ENCODE results near the gene TRIM67.
"Not testable (repeated sequence)": the region's sequence is repeated elsewhere in the genome, so short reads cannot be mapped to it uniquely, and the experiment has no call there.

Gene TRIM67

GRCh38 chr1:231158141-231158540 is 3.7 kb upstream of the TRIM67 start:
- DNase-seq (ENCODE audit: low read depth, low spot score): not testable (repeated sequence)

GRCh38 chr1:231159202-231159962 is 2.5 kb upstream of the TRIM67 start:
- DNase-seq (ENCODE audit: low read depth, low spot score): no peak

- DNase-seq (ENCODE audit: low read depth, low spot score): no peak
Observed at GRCh38 chr1:231159963-231160761, 1.7 kb upstream of the TRIM67 start.

DNA sequence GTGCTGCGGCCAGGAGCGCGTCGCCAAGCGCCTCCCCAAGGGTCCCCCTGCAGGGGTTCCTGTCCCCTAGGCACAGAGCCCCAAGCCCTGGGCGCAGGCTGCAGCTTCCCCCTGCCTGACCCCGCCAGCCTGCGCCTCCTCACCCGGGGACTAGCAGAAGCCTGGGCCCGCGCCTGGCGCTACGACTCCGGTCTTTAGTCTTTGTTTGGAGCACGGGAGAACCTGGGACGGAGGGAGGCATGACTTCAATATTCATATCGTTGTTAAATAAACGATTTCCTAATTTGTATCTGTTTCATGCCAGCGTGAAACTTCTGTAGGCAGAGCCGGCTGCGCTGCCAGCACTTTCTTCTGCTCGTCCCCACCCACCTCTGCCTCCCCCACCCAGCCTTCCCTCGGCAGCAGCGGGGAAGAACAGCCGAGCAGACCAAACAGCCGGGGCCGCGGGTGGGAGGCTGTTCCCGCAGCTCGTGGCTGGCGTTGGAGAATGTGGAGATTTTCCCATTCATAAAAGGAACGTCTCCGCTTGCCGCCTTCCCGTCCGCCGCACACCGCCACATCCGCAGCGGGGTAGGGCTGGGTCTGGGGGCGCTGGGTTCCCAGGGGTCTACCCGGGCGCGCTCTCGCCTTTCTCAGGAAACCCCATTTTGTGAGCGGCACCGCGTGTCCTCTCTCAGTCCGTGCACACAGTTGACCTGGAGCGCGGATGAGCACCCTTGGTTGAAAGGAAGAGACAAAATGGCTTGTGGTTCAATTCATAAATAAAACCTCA is 777 bp upstream of the TRIM67 start:
- DNase-seq (ENCODE audit: low read depth, low spot score): no peak

GRCh38 chr1:231162297-231162969 is 575 bp downstream of the TRIM67 start:
- no peak for DNase-seq (ENCODE audit: low read depth, low spot score)

- no peak for DNase-seq (ENCODE audit: low read depth, low spot score)
Observed at GRCh38 chr1:231162970-231163829, 1.3 kb downstream of the TRIM67 start.

DNA sequence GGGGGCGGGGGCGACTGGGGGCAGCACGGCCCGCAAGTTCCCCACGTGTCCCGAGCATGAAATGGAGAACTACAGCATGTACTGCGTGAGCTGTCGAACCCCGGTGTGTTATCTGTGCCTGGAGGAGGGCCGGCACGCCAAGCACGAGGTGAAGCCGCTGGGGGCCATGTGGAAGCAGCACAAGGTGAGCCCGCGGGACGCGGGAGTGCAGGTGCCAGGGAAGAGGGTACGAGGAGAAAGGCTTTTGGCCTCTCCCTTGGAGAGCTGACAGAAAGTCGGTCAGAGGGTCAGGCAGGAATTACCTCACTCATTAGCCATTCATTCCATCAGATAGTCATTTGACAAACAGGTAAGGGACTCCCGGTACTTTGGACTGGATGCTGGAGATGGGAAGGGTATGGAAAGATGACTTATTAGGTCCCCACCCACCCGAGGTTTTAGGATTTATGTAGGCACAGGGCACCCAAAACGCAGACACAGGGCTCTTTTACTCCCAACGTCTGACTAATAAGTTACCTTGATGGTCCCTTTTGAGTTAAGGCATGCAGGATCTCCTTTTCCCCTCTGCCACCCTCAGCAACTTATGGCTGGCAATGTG is 2.1 kb downstream of the TRIM67 start:
- DNase-seq (ENCODE audit: low read depth, low spot score): no peak

DNA sequence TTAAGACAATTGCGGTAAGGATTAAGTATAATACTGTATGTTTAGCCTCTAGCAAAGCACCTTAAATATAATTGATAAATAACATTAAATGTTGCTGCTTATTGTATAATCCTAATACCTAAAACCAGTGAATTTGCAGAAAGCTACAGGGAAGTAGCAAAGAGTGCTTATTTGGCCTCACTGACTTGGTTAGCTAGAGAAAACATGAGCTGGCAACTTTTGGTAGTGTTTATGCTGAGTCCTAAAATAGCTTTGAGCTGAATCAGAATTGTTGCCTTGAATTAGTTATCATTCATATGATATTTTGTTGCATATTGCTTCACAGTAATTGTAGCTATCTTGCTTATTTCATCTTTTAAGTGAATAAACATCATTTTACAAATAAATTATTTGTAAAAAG is 3.5 kb downstream of the TRIM67 start:
- no peak for DNase-seq (ENCODE audit: low read depth, low spot score)

DNA sequence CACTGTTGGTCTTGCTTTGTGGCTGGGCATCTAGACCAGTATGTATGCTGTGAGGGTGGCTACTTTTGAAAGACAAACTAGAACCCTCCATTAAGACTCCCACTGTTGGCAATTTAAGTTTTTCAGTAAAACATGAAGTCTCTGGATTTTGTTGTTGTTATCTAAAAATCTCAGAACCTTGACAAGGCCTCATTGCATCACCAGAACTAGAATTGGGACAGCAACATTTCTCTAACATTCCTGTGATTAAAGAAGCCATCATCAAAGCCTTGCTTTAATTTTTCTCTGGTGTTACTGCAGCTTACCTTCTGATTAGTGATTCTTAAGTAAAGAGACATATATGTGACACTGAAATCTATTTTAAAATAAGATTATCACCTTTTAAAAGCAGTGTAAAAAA is 4.5 kb downstream of the TRIM67 start:
- no peak for DNase-seq (ENCODE audit: low read depth, low spot score)

DNA sequence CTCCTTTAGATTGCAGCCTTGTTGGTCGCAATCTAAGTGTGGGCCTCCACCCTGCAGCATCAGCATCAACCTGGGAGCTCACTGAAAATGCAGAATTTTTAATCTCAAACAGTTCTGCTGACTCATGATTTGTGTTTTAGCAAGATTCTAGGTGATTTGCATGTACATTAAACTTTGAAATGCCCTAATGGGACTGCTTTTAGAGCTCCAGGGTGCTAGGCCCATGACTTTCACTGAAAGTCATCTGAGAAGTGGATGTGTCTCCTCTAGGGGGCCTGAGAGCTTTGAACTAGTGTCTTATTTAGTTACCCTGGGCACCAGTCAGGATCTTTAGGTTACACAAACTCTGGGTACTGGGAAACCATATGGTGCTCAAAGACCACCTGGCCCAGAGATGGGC is 9.0 kb downstream of the TRIM67 start:
- DNase-seq (ENCODE audit: low read depth, low spot score): no peak

GRCh38 chr1:231171623-231172197 is 9.9 kb downstream of the TRIM67 start:
- DNase-seq (ENCODE audit: low read depth, low spot score): no peak

DNA sequence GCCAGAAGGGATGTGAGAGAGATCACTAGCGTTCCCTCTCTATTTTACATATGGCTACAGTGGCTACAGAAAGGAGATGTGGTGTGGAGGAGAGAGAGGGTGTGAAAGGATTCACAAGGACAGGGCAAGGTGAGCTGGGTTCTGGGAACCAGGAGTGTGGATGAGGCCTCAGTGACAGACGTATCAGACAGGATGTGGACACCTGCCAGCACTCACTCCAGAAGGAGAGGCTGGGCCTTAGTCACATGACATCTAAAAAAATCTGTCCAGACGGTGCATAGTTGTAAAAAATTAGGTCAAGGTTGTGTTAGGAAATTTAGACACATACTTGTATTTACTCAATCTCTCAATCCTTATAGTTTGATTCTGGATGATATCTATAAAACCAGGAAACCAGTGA is 10.6 kb downstream of the TRIM67 start:
- DNase-seq (ENCODE audit: low read depth, low spot score): no peak

DNA sequence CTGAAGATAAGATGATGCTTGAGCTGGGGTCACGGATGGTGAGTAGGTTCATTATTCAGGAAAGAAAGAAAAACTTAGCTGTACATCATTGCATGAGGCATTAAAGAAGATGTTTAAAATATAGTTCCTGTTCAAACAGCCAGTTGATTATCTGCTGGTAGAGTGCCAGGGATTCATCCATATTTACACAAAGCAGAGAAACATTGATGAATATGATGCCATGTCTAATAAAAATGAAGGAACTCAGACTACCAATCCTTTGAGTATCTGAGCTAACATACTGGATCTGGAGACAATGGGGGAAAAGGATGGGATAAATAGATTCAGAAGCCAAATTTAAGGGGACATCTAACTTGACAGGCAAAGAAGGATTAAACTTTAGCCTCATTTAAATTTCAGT is 14.6 kb downstream of the TRIM67 start:
- no peak for DNase-seq (ENCODE audit: low read depth, low spot score)

DNA sequence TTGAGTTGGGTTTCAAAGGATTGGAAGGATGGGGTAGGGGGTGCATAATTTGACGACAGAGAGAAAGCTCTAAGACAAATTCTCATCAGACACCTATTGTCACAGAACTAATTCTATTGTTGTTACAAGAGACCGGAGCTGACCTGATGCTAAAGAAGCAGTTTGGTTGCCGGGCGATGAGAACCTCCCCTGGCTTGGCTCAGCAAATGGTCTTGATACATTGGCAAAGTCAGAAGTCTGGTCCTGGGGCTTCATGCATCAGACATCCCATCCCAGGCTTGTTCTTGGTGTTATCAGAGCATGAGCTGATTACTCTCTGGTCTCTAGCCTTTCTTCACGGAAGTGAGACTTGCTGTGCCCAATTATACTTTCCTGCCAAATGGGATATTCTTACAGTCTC is 15.4 kb downstream of the TRIM67 start:
- DNase-seq (ENCODE audit: low read depth, low spot score): no peak

DNA sequence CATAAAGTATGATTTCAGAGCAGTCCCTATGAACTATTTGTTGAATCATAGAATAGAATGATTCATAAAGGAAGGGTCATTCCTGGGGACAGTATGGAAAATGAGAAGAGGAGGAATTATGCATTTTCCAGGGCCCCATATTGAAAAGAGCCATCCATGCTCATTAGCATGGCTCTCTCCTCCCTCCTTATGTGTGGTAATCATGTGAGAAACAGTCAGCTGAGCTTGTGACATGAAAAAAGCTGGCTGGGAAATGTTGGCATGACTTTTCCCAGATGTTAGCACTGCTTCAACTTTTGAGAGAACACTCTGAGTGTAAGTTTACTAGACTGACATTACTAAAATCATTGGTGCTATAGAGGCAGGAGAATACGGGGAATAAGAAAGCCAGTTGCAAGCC is 16.1 kb downstream of the TRIM67 start:
- DNase-seq (ENCODE audit: low read depth, low spot score): no peak

GRCh38 chr1:231178970-231179369 is 17.1 kb downstream of the TRIM67 start:
- no peak for DNase-seq (ENCODE audit: low read depth, low spot score)

DNA sequence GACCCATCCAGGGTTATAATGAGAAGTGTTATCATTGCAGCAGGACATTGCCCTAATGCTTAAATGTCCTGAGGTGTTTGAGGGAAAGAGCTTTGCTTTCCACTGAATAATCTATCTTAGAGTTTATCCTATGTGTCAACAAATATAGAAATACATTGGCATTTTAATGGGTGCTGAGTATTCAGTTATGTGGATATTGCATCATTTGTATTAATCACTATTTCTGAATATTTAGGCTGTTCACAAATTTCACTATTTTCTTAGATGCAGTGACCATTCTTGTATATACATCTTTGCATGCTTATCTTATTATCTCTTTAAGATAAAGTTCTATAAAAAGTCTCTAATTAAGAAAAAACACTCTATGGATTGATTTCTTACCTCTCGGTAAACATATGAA is 18.2 kb downstream of the TRIM67 start:
- no peak for DNase-seq (ENCODE audit: low read depth, low spot score)

GRCh38 chr1:231181271-231181670 is 19.4 kb downstream of the TRIM67 start:
- no peak for DNase-seq (ENCODE audit: low read depth, low spot score)

GRCh38 chr1:231182317-231182716 is 20.5 kb downstream of the TRIM67 start:
- DNase-seq (ENCODE audit: low read depth, low spot score): no peak

All from activated CD4-positive, CD25-positive, alpha-beta regulatory T cell treated with anti-CD3 and anti-CD28 coated beads, Interleukin-2, amount 50 U/mL, for 16 hours (primary cell).